Measurements from ENCODE around the gene PCDHAC1. TPM values are rescaled to one million over a fixed set of nuclear protein-coding genes. Genes with fewer than 3 reads are reported as not detected.

The PCDHAC1 gene
- total RNA-seq, result not detected in 2 replicates

GRCh38 chr5:140925806-140926442 is at the start of gene PCDHAC1:
Gene PCDHAC1 (plus strand): TSS chr5:140926299. CDS start chr5:140926893, 594 bp downstream.

DNA sequence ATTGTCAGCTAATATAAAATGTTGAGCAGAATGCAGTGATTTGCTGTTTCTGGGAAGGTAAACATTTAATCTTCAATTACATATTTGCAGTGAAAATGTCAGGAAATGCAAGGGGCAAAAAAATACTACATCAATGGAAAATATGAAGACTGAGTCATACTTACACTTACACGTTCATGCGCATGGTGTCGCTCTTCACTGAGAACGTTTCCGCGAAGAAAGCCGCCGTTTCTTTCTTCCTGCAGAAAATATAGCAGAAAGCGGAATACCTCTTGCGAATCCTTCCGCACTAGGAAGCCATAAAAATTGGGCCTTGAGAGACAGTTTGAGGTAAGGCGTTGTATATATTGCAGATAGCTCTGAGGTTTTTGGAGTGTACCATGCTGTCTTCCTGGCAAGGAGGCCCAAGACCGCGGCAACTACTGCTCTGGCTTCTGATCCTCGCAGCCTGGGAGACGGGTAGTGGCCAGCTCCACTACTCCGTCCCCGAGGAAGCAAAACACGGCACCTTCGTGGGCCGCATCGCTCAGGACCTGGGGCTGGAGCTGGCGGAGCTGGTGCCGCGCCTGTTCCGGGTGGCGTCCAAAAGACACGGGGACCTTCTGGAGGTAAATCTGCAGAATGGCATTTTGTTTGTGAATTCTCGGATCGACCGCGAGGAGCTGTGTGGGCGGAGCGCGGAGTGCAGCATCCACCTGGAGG is 44.1 kb upstream of the PCDHAC1 start, which contains the start of gene PCDHA13:
Gene PCDHA13 (plus strand): TSS at position 236 of the 702 bp plus-strand sequence. CDS start 145 bp downstream, at position 381.

DNA sequence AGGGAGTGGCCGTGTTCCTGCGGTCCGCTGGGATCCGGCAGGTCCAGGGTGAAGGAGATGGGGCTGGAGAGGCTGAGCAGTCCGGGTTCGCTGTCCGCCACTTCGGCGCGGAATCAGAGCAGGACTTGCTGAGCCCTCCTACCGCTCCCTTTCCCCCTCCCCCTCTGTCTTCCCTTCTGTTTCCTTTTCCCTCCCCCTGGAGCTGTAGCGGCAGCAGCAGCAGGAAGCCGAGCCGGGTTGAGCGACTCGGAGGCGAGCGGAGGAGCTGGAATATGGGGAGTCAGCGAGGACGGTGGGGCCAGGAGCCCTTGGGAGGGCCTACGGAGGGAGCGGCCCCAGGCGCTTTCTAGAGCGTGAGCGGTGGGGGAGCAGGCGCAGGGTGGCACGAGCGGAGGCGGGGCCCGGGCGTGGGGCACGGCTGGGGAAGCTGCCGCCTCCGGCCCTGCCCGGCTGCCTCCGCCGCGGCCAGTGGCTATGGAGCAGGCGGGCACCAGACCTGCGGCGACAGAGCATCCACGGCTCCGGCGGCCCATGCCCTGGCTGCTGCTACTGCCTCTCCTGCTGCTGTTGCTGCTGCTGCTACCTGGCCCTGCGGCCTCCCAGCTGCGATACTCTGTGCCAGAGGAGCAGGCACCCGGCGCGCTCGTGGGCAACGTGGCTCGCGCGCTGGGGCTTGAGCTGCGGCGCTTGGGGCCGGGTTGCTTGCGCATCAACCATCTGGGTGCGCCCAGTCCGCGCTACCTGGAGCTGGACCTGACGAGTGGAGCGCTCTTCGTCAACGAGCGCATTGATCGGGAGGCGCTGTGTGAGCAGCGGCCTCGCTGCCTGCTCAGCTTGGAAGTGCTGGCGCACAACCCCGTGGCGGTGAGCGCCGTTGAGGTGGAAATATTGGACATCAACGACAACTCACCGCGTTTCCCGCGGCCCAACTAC is 40.5 kb downstream of the PCDHAC1 start, which contains the start of gene PCDHAC2:
Gene PCDHAC2 (plus strand): TSS at position 184 of the 933 bp plus-strand sequence. CDS start 291 bp downstream, at position 475.

Other genes with a start within 250 kb of the PCDHAC1 start
- gene HARS1, start 234.9 kb upstream of the PCDHAC1 start, total RNA-seq, result 78.0 and 83.4 TPM in 2 replicates
- gene HARS2, start 234.8 kb upstream of the PCDHAC1 start, total RNA-seq, result 21.4 and 28.1 TPM in 2 replicates
- gene ZMAT2, start 225.9 kb upstream of the PCDHAC1 start, total RNA-seq, result 34.9 and 45.4 TPM in 2 replicates
- not detected in 2 replicates for gene PCDHA1, start 140.2 kb upstream of the PCDHAC1 start, total RNA-seq
- 0.10 TPM in 1 of 2 replicates, not detected in the other for gene PCDHA2, start 131.4 kb upstream of the PCDHAC1 start, total RNA-seq
- 0.20 TPM in 1 of 2 replicates, not detected in the other for gene PCDHA3, start 125.2 kb upstream of the PCDHAC1 start, total RNA-seq
- gene PCDHA4, start 119.2 kb upstream of the PCDHAC1 start, total RNA-seq, result 0.05 TPM in 1 of 2 replicates, not detected in the other
- gene PCDHA5, start 104.7 kb upstream of the PCDHAC1 start, total RNA-seq, result not detected in 2 replicates
- gene PCDHA6, start 98.3 kb upstream of the PCDHAC1 start, total RNA-seq, result 0.27 TPM in 1 of 2 replicates, not detected in the other
- 0.20 TPM in 1 of 2 replicates, not detected in the other for gene PCDHA7, start 92.0 kb upstream of the PCDHAC1 start, total RNA-seq
- gene PCDHA8, start 85.1 kb upstream of the PCDHAC1 start, total RNA-seq, result not detected in 2 replicates
- gene PCDHA9, start 77.9 kb upstream of the PCDHAC1 start, total RNA-seq, result 0.13 TPM in 1 of 2 replicates, not detected in the other
- gene PCDHA10, start 70.4 kb upstream of the PCDHAC1 start, total RNA-seq, result 0.13 TPM in 1 of 2 replicates, not detected in the other
- under 0.01 and 0.05 TPM in 2 replicates for gene PCDHA11, start 57.3 kb upstream of the PCDHAC1 start, total RNA-seq
- gene PCDHA12, start 51.0 kb upstream of the PCDHAC1 start, total RNA-seq, result not detected in 2 replicates
- gene PCDHA13, start 44.2 kb upstream of the PCDHAC1 start, total RNA-seq, result not detected in 2 replicates
- 0.64 and 0.73 TPM in 2 replicates for gene PCDHAC2, start 40.2 kb downstream of the PCDHAC1 start, total RNA-seq
- not detected in 2 replicates for gene PCDHB1, start 125.1 kb downstream of the PCDHAC1 start, total RNA-seq
- gene PCDHB2, start 168.3 kb downstream of the PCDHAC1 start, total RNA-seq, result 0.40 and 1.7 TPM in 2 replicates
- 0.30 and 0.47 TPM in 2 replicates for gene PCDHB3, start 174.2 kb downstream of the PCDHAC1 start, total RNA-seq
- 0.07 and 0.10 TPM in 2 replicates for gene PCDHB4, start 195.5 kb downstream of the PCDHAC1 start, total RNA-seq
- gene PCDHB5, start 208.9 kb downstream of the PCDHAC1 start, total RNA-seq, result 0.15 and 0.47 TPM in 2 replicates
- not detected in 2 replicates for gene PCDHB6, start 223.8 kb downstream of the PCDHAC1 start, total RNA-seq
- 0.05 and 0.07 TPM in 2 replicates for gene PCDHB7, start 246.3 kb downstream of the PCDHAC1 start, total RNA-seq

Measured in mammary microvascular endothelial cell (primary cell).